ENCODE data around the gene FBXO11.

- TF ChIP-seq, protein P1, sequence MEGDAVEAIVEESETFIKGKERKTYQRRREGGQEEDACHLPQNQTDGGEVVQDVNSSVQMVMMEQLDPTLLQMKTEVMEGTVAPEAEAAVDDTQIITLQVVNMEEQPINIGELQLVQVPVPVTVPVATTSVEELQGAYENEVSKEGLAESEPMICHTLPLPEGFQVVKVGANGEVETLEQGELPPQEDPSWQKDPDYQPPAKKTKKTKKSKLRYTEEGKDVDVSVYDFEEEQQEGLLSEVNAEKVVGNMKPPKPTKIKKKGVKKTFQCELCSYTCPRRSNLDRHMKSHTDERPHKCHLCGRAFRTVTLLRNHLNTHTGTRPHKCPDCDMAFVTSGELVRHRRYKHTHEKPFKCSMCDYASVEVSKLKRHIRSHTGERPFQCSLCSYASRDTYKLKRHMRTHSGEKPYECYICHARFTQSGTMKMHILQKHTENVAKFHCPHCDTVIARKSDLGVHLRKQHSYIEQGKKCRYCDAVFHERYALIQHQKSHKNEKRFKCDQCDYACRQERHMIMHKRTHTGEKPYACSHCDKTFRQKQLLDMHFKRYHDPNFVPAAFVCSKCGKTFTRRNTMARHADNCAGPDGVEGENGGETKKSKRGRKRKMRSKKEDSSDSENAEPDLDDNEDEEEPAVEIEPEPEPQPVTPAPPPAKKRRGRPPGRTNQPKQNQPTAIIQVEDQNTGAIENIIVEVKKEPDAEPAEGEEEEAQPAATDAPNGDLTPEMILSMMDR (IDR thresholded peaks at IDR 0.05; ENCODE audit: low read depth, low read length, missing input control) = no peak
- TF ChIP-seq EGR1 (IDR thresholded peaks at IDR 0.05; ENCODE audit: low read depth in 2 of 2) = no peak
- TF ChIP-seq SP1 (IDR thresholded peaks at IDR 0.05) = no peak
These were observed 120.3 kb downstream of the FBXO11 start for GRCh38 chr2:47785986-47786385.

Data from liver (tissue), 3 donors.